GM12878 (cell line): ENCODE data around the gene TCP11L1. TPM values are rescaled to one million over a fixed set of nuclear protein-coding genes. Genes with fewer than 3 reads are reported as not detected.

Source experiments
- ATAC-seq: fragments of 200-7000 bp; cut with Tn5 transposase; 3 replicates; pipeline ENCODE4 v1.9.1; 2020; ENCODE audit warnings: mild to moderate bottlenecking, moderate library complexity
- BruUV-seq: library from RNA; stranded (reverse); fragments of 400-500 nt; replicated peaks from 2 replicates; lab custom pipeline; 2021; lab: Mats Ljungman, UMichigan
- CTCF ChIA-PET: fragments of 300-600 bp; sonication (Branson Sonifier 250); formaldehyde crosslinking; extraction: SDS; loops from one replicate; lab custom pipeline; 2021; ENCODE audit warnings: inconsistent platforms; lab: Yijun Ruan, JAX
- POLR2A ChIA-PET: fragments of 350-600 bp; formaldehyde crosslinking; extraction: SDS; loops from one replicate; lab custom pipeline; 2021; ENCODE audit warnings: inconsistent platforms; lab: Charles Lee
- RAD21 ChIA-PET: fragments of 300-600 bp; sonication (Branson Sonifier 250); formaldehyde crosslinking; loops from one replicate; lab custom pipeline; 2023; ENCODE audit warnings: antibody characterized with exemption; ENCODE audit not compliant: unreplicated experiment; lab: Charles Lee
- SMC1A ChIA-PET: fragments of 300-600 bp; sonication (Branson Sonifier 250); formaldehyde crosslinking; loops from one replicate; lab custom pipeline; 2023; ENCODE audit not compliant: unreplicated experiment, uncharacterized antibody; lab: Charles Lee
- DNase-seq: peaks from one replicate; pipeline ENCODE4 v3.0.0-alpha.2; 2011; ENCODE audit warnings: low read depth, low spot score
- FAIRE-seq: peaks from 3 replicates; lab custom pipeline; 2011; peaks lifted over from hg19 to GRCh38; lab: Jason Lieb, UNC
- H2AFZ ChIP-seq: 2 replicates; pipeline ENCODE4 v1.6.0; 2011; ENCODE audit warnings: low read depth, low read length, control low read depth; ENCODE audit not compliant: control insufficient read depth
- H3K27ac ChIP-seq: 2 replicates; pipeline ENCODE4 v1.5.1; 2011; ENCODE audit warnings: control low read depth; ENCODE audit not compliant: control insufficient read depth, insufficient read depth
- H3K27me3 ChIP-seq, 2 experiments: replicated peaks in 1 of 2; 2 replicates each; pipeline versions ENCODE4 v1.6.0 to v1.6.1; 2011; ENCODE audit warnings: low read length in 1 of 2; ENCODE audit not compliant: control insufficient read depth in 2 of 2, insufficient read depth in 2 of 2
- H3K36me3 ChIP-seq, 2 experiments: 2 replicates each; pipeline ENCODE4 v1.5.1; 2011; ENCODE audit warnings: low read length in 1 of 2; ENCODE audit not compliant: control insufficient read depth in 2 of 2, insufficient read depth in 2 of 2
- H3K4me1 ChIP-seq: 2 replicates; pipeline ENCODE4 v1.6.1; 2011; ENCODE audit warnings: mild to moderate bottlenecking, low read length, moderate library complexity, mixed read lengths; ENCODE audit not compliant: control insufficient read depth, insufficient read depth
- H3K4me2 ChIP-seq: 2 replicates; pipeline ENCODE4 v1.6.0; 2011; ENCODE audit warnings: control low read depth; ENCODE audit not compliant: control insufficient read depth, insufficient read depth
- H3K4me3 ChIP-seq: fragments of 200-600 bp; sonication (generic); 2 replicates; pipeline ENCODE4 v1.5.1; 2016
- H3K79me2 ChIP-seq: 2 replicates; pipeline ENCODE4 v1.6.0; 2011; ENCODE audit warnings: low read length; ENCODE audit not compliant: control insufficient read depth, insufficient read depth
- H3K9ac ChIP-seq: 2 replicates; pipeline ENCODE4 v1.8.0; 2011; ENCODE audit warnings: low read length, control low read depth, mixed read lengths; ENCODE audit not compliant: control insufficient read depth, insufficient read depth
- H3K9me3 ChIP-seq: replicated peaks from 3 replicates; pipeline ENCODE4 v1.5.1; 2011; ENCODE audit warnings: mild to moderate bottlenecking, low read length; ENCODE audit not compliant: control insufficient read depth, insufficient read depth
- H4K20me1 ChIP-seq: 2 replicates; pipeline ENCODE4 v1.6.0; 2011; ENCODE audit not compliant: control insufficient read depth, insufficient read depth
- EED ChIP-seq: sonication (generic); IDR thresholded peaks from 2 replicates; pipeline ENCODE4 v1.6.1; 2016; ENCODE audit warnings: antibody characterized with exemption, low read depth
- ELK1 ChIP-seq: IDR thresholded peaks from 2 replicates; pipeline ENCODE4 v1.6.1; 2012; ENCODE audit warnings: low read depth, low read length, improper control_type of control experiment
- HDAC2 ChIP-seq: fragments of 200-600 bp; sonication (generic); IDR thresholded peaks from 2 replicates; pipeline ENCODE4 v1.6.1; 2017
- IKZF1 ChIP-seq: fragments of 450-650 bp; conservative IDR thresholded peaks from 2 replicates; pipeline ENCODE4 v1.6.1; 2017; ENCODE audit warnings: antibody characterized with exemption, mild to moderate bottlenecking
- IKZF2 ChIP-seq, 2 experiments: fragments of 450-650 bp; IDR thresholded peaks; 2 replicates each; pipeline ENCODE4 v1.6.1; 2017; ENCODE audit warnings: mild to moderate bottlenecking in 2 of 2, moderate library complexity in 2 of 2
- MTA2 ChIP-seq: fragments of 450-650 bp; IDR thresholded peaks from 2 replicates; pipeline ENCODE4 v1.6.1; 2016; ENCODE audit warnings: low read depth, mild to moderate bottlenecking, moderate library complexity
- POLR2AphosphoS5 ChIP-seq: IDR thresholded peaks from 2 replicates; pipeline ENCODE4 v1.6.1; 2011; ENCODE audit warnings: mild to moderate bottlenecking, low read length, inconsistent platforms
- PRDM15 ChIP-seq: fragments of 450-650 bp; formaldehyde crosslinking; IDR thresholded peaks from 2 replicates; pipeline ENCODE4 v1.4.0; 2020; ENCODE audit warnings: mild to moderate bottlenecking, moderate library complexity
- RELB ChIP-seq: fragments of 450-650 bp; IDR thresholded peaks from 2 replicates; pipeline ENCODE4 v1.6.1; 2017; ENCODE audit warnings: low read depth, mild to moderate bottlenecking, moderate library complexity
- SPI1 ChIP-seq: IDR thresholded peaks from 2 replicates; pipeline ENCODE4 v1.6.1; 2011; ENCODE audit warnings: low read depth, mild to moderate bottlenecking, low read length, moderate library complexity, borderline replicate concordance; ENCODE audit not compliant: insufficient read depth
- WGBS: methylation state at CpG from one replicate; pipeline ENCODE4 v1.1.6; 2016; ENCODE audit warnings: low lambda C conversion rate; ENCODE audit not compliant: insufficient replicate concordance, insufficient coverage; ENCODE audit errors: missing lambda C conversion rate; 5-methylcytosine and 5-hydroxymethylcytosine counted together
- in situ Hi-C: fragments of 300-500 bp; cut with MboI; formaldehyde crosslinking; loops from 9 replicates; pipeline ENCODE4 v1.14.3; 2018; ENCODE audit warnings: mixed read lengths
- intact Hi-C: fragments of 100-400 bp; cut with micrococcal nuclease; formaldehyde crosslinking; loops from one replicate; pipeline ENCODE4 v1.14.2; 2022; ENCODE audit not compliant: unreplicated experiment
- polyA plus RNA-seq, 11 experiments: library from polyadenylated mRNA; depleted of rRNA in 4 of 11; unstranded in 6 of 11; stranded (reverse) in 5 of 11; fragments of >200 nt; fragmentation: Nextera tagmentation in 4 of 11; fragmentation: Illumina TruSeq in 1 of 11; extraction: Ambion mirVana in 4 of 11; extraction: Trizol in 1 of 11; gene quantifications; 1 replicate in 1 of 11; 2 replicates in 10 of 11; pipeline versions ENCODE4 v1.2.1 to v1.2.3, GENCODE V29; 2011 to 2016; ENCODE audit warnings: inconsistent platforms in 2 of 11, missing spikeins in 2 of 11, low read depth in 1 of 11
- total RNA-seq, 4 experiments: library from RNA; depleted of rRNA in 3 of 4; stranded (reverse); fragments of >200 nt in 3 of 4; fragmentation: Illumina TruSeq in 1 of 4; extraction: Trizol in 1 of 4; gene quantifications; 2 replicates each; pipeline versions ENCODE4 v1.2.1 to v1.2.3, GENCODE V29; 2013 to 2021

The TCP11L1 gene
- total and polyA plus RNA-seq, 10 of the 15 experiments (the other 5 are each of a cell fraction or from before 2014, with no cell fraction given), result 5.3 to 15.7 (median 13.0) TPM

GRCh38 chr11:33064033-33064825 is 24.9 kb downstream of the TCP11L1 start:
- RAD21 ChIA-PET, result interaction anchor here (0.8 to 6.8 kb wide), 26 partner anchors 14 to 345 kb away, joined by 3 to 144 read pairs (median 4); partner anchors contain the start of genes CSTF3, QSER1 and TCP11L1
- H3K36me3 ChIP-seq, result peaks cover 5 to 8% of the 10 kb centered on the region in 2 experiments
- 0 out of 2 replicates have a peak, but pooled peaks have one; percentile 3 for TF ChIP-seq PRDM15
- peak; percentile 68; the same call in 1 of the 2 replicates for TF ChIP-seq SPI1
- peak; percentile 11; the same call in 1 of the 2 replicates for TF ChIP-seq EED
- TF ChIP-seq RELB, result 0 out of 2 replicates have a peak, but pooled peaks have one; percentile 13
- peak; percentile 18 to 41; a peak in 2 of 4 replicates for TF ChIP-seq IKZF2 (IDR thresholded peaks at IDR 0.05)
- peak; percentile 39; the same call in 1 of the 2 replicates for TF ChIP-seq POLR2AphosphoS5
- no peak for TF ChIP-seq ELK1
- TF ChIP-seq HDAC2, result no peak
- 0 out of 2 replicates have a peak, but pooled peaks have one; percentile 14 for TF ChIP-seq IKZF1
- TF ChIP-seq MTA2, result peak; percentile 19; the same call in 1 of the 2 replicates

More at GRCh38 chr11:33064033-33064825, 24.9 kb downstream of the TCP11L1 start:
- BruUV-seq, result no TSS peak
- peak; percentile 85 for FAIRE-seq
- H3K4me1 ChIP-seq, result peaks cover 43% of the 10 kb centered on the region
- peak overlapping the region; percentile 43 for H3K4me2 ChIP-seq
- peak overlapping the region; percentile 17; the same call in 1 of the 2 replicates for H3K4me3 ChIP-seq
- intact Hi-C loops, result loop anchor here (2.0 to 5.0 kb wide), 3 partner anchors 53 to 255 kb away; no protein-coding TSS in a partner anchor
- ChIA-PET SMC1A (interaction anchor here (0.7 to 11.0 kb wide), 33 partner anchors 8 to 303 kb away, joined by 3 to 141 read pairs (median 5); partner anchors contain the start of genes CSTF3, QSER1 and TCP11L1), POLR2A (interaction anchor here (1.0 to 3.0 kb wide), 7 partner anchors 24 to 210 kb away, joined by 3 to 9 read pairs (median 5); partner anchors contain the start of genes QSER1 and TCP11L1), CTCF (interaction anchor here (0.6 to 10.8 kb wide), 43 partner anchors 9 to 1005 kb away, joined by 3 to 144 read pairs (median 5); partner anchors contain the start of genes DEPDC7 and QSER1)
- in situ Hi-C loops, result loop anchor here (5.0 to 10.0 kb wide), 2 partner anchors 107 to 259 kb away; no protein-coding TSS in a partner anchor
- no peaks in the 10 kb centered on the region for H3K27me3 ChIP-seq
- no peaks in the 10 kb centered on the region for H3K9me3 ChIP-seq
- WGBS, result 36% methylated on average over 11 of the region's 11 CpGs
- H3K27ac ChIP-seq, result peak overlapping the region; percentile 68
- ATAC-seq, result peak; percentile 30
- H3K79me2 ChIP-seq, result no peaks in the 10 kb centered on the region
- H3K9ac ChIP-seq, result peak overlapping the region; percentile 26; the same call in 1 of the 2 replicates
- H4K20me1 ChIP-seq, result no peaks in the 10 kb centered on the region
- no peak for DNase-seq
- peak overlapping the region; percentile 38 for H2AFZ ChIP-seq
